CMK (cell line): ENCODE data around the gene POLR2F.

Source experiments
- DNase-seq: peaks from one replicate; pipeline ENCODE4 v3.0.0-alpha.2; 2010; ENCODE audit warnings: low read depth

Gene POLR2F

GRCh38 chr22:37953437-37954179 lies at the start of gene POLR2F, which contains the start of gene C22orf23:
Gene POLR2F (plus strand): TSS chr22:37953699. CDS start chr22:37953788, 89 bp downstream.
Gene C22orf23 (minus strand): TSS chr22:37953601. CDS start chr22:37953149, 452 bp downstream.
- peak; percentile 90 for DNase-seq

GRCh38 chr22:37904572-37905533 lies 48.6 kb upstream of the POLR2F start:
- DNase-seq: no peak

GRCh38 chr22:37905534-37906363 lies 47.8 kb upstream of the POLR2F start, which contains the start of gene MICALL1:
Gene MICALL1 (plus strand): TSS chr22:37906297. CDS start chr22:37906423, 126 bp downstream.
- DNase-seq: peak; percentile 63

GRCh38 chr22:37906364-37907008 lies 47.0 kb upstream of the POLR2F start:
- DNase-seq: no peak

- no peak for DNase-seq
Observed at GRCh38 chr22:37907036-37907954, 46.2 kb upstream of the POLR2F start.

- no peak for DNase-seq
Observed at GRCh38 chr22:37909766-37910165, 43.7 kb upstream of the POLR2F start.

GRCh38 chr22:37910890-37911672 lies 42.4 kb upstream of the POLR2F start:
- no peak for DNase-seq

GRCh38 chr22:37911697-37912096 lies 41.8 kb upstream of the POLR2F start:
- no peak for DNase-seq

- DNase-seq: no peak
Observed at GRCh38 chr22:37912171-37912570, 41.3 kb upstream of the POLR2F start.

- DNase-seq: peak; percentile 53
Observed at GRCh38 chr22:37913233-37913721, 40.2 kb upstream of the POLR2F start.

GRCh38 chr22:37916311-37916710 lies 37.2 kb upstream of the POLR2F start:
- DNase-seq: no peak

- DNase-seq: no peak
Observed at GRCh38 chr22:37917874-37918548, 35.5 kb upstream of the POLR2F start.

- no peak for DNase-seq
Observed at GRCh38 chr22:37918580-37919270, 34.8 kb upstream of the POLR2F start.

GRCh38 chr22:37920126-37920525 lies 33.4 kb upstream of the POLR2F start:
- DNase-seq: no peak

GRCh38 chr22:37922191-37922590 lies 31.3 kb upstream of the POLR2F start:
- no peak for DNase-seq

- no peak for DNase-seq
Observed at GRCh38 chr22:37923927-37924326, 29.6 kb upstream of the POLR2F start.

- no peak for DNase-seq
Observed at GRCh38 chr22:37924386-37925065, 29.0 kb upstream of the POLR2F start.
